ENCODE measurements around the gene CDKN1B. TPM values are rescaled to one million over a fixed set of nuclear protein-coding genes. Genes with fewer than 3 reads are reported as not detected.

CDKN1B gene
- total and polyA plus RNA-seq, 2 donors (not counting 3 experiments of a cell fraction or from before 2014, with no cell fraction given) = 12.7 to 40.8 TPM

GRCh38 chr12:12720672-12721161 lies 3.5 kb downstream of the CDKN1B start:
- intact Hi-C loops (cut with micrococcal nuclease) = loop anchor here (5.0 kb wide), 1 partner anchor 377 kb away; no protein-coding TSS in a partner anchor
- peak overlapping the region; percentile 98 for H3K27ac ChIP-seq (ENCODE audit: insufficient read depth, low read depth, low read length)
- no peak for TF ChIP-seq CTCF (IDR thresholded peaks at IDR 0.05; ENCODE audit: extremely low read depth in 1 of 2, insufficient read depth in 1 of 2, low read depth in 1 of 2, low read length in 2 of 2)
- no peak for TF ChIP-seq GATA2 (IDR thresholded peaks at IDR 0.05; ENCODE audit: insufficient read depth, insufficient read length, low read depth, low read length)
- TF ChIP-seq FOS (IDR thresholded peaks at IDR 0.05; ENCODE audit: borderline replicate concordance, insufficient read depth, low read length) = no peak
- DNase-seq (ENCODE audit: low read depth, low spot score) (peak; percentile 58), FAIRE-seq (no peak)
- no peaks in the 10 kb centered on the region for H3K27me3 ChIP-seq (ENCODE audit: control insufficient read depth in 2 of 2, insufficient read depth in 2 of 2, low read length in 2 of 2)
- H3K4me3 ChIP-seq (replicated peaks in 1 of 3; ENCODE audit: insufficient read depth in 1 of 3, low read depth in 1 of 3, low read length in 3 of 3) = peak overlapping the region; percentile 26 to 99 (median 95)
- CTCF ChIA-PET = interaction anchor here (11.0 kb wide), 1 partner anchor 15 kb away, joined by 159 read pairs; no protein-coding TSS in a partner anchor
- H2AFZ ChIP-seq (ENCODE audit: low read depth, low read length) = no peak overlapping the region
- H3K9ac ChIP-seq (replicated peaks; ENCODE audit: extremely low read depth, insufficient read depth, low read length) = peak overlapping the region; percentile 98
- peaks cover 38% of the 10 kb centered on the region for H3K4me1 ChIP-seq (ENCODE audit: control insufficient read depth, extremely low read depth, insufficient read depth, low read length)
- H3K9me3 ChIP-seq (replicated peaks; ENCODE audit: control insufficient read depth, insufficient read depth, low read length) = no peaks in the 10 kb centered on the region
- no peaks in the 10 kb centered on the region for H3K9me1 ChIP-seq (replicated peaks; ENCODE audit: control insufficient read depth, extremely low read depth, insufficient read depth, low read length)
- POLR2A ChIA-PET = no interaction called here
- dilution Hi-C loops (cut with MboI; ENCODE audit: extremely low pct_ligation_motif_present, low sequenced_read_pairs) = no loop called here
- H3K36me3 ChIP-seq (ENCODE audit: control insufficient read depth in 2 of 2, extremely low read depth in 1 of 2, insufficient read depth in 2 of 2, low read length in 2 of 2) = peaks cover 3 to 5% of the 10 kb centered on the region in 2 experiments
- peaks cover 72% of the 10 kb centered on the region for H3K79me2 ChIP-seq (ENCODE audit: control insufficient read depth, insufficient read depth, low read length)
- no peaks in the 10 kb centered on the region for H4K20me1 ChIP-seq (replicated peaks; ENCODE audit: control insufficient read depth, extremely low read depth, insufficient read depth, low read length)
- peak overlapping the region; percentile 95 for H3K4me2 ChIP-seq (ENCODE audit: insufficient read depth, low read length)
- no TSS peak for BruUV-seq (replicated peaks)

- BruUV-seq (replicated peaks) = no TSS peak
- no peak for DNase-seq (ENCODE audit: low read depth, low spot score)
These were observed 4.1 kb downstream of the CDKN1B start for GRCh38 chr12:12721176-12721751.

More at GRCh38 chr12:12721176-12721751, 4.1 kb downstream of the CDKN1B start:
- FAIRE-seq = no peak
- Histone ChIP-seq H3K9ac (replicated peaks; ENCODE audit: extremely low read depth, insufficient read depth, low read length) (peak overlapping the region; percentile 98), H3K4me2 (ENCODE audit: insufficient read depth, low read length) (peak overlapping the region; percentile 95), H3K4me3 (replicated peaks in 1 of 3; ENCODE audit: insufficient read depth in 1 of 3, low read depth in 1 of 3, low read length in 3 of 3) (peak overlapping the region in 2 of 3 experiments; percentile 5 to 95), H3K79me2 (ENCODE audit: control insufficient read depth, insufficient read depth, low read length) (peaks cover 76% of the 10 kb centered on the region), H3K27ac (ENCODE audit: insufficient read depth, low read depth, low read length) (peak overlapping the region; percentile 98), H4K20me1 (replicated peaks; ENCODE audit: control insufficient read depth, extremely low read depth, insufficient read depth, low read length) (no peaks in the 10 kb centered on the region), H2AFZ (ENCODE audit: low read depth, low read length) (no peak overlapping the region), H3K4me1 (ENCODE audit: control insufficient read depth, extremely low read depth, insufficient read depth, low read length) (peaks cover 33% of the 10 kb centered on the region), H3K9me3 (replicated peaks; ENCODE audit: control insufficient read depth, insufficient read depth, low read length) (no peaks in the 10 kb centered on the region), H3K36me3 (ENCODE audit: control insufficient read depth in 2 of 2, extremely low read depth in 1 of 2, insufficient read depth in 2 of 2, low read length in 2 of 2) (peaks cover 3 to 5% of the 10 kb centered on the region in 2 experiments), H3K9me1 (replicated peaks; ENCODE audit: control insufficient read depth, extremely low read depth, insufficient read depth, low read length) (no peaks in the 10 kb centered on the region), H3K27me3 (ENCODE audit: control insufficient read depth in 2 of 2, insufficient read depth in 2 of 2, low read length in 2 of 2) (no peaks in the 10 kb centered on the region)
- dilution Hi-C loops (cut with MboI; ENCODE audit: extremely low pct_ligation_motif_present, low sequenced_read_pairs) (no loop called here), intact Hi-C loops (cut with micrococcal nuclease) (loop anchor here (5.0 kb wide), 1 partner anchor 376 kb away; no protein-coding TSS in a partner anchor)
- TF ChIP-seq FOS (IDR thresholded peaks at IDR 0.05; ENCODE audit: borderline replicate concordance, insufficient read depth, low read length) (no peak), MAX (IDR thresholded peaks at IDR 0.05; ENCODE audit: insufficient read depth, insufficient read length) (no peak), JUN (IDR thresholded peaks at IDR 0.05; ENCODE audit: borderline replicate concordance, insufficient read depth, insufficient read length, low read depth) (no peak), GATA2 (IDR thresholded peaks at IDR 0.05; ENCODE audit: insufficient read depth, insufficient read length, low read depth, low read length) (no peak), EZH2 (IDR thresholded peaks at IDR 0.05; ENCODE audit: borderline replicate concordance, low read depth, low read length, severe bottlenecking) (no peak), POLR2AphosphoS5 (IDR thresholded peaks at IDR 0.05; ENCODE audit: insufficient read depth, low read depth, low read length) (no peak), CTCF (IDR thresholded peaks at IDR 0.05; ENCODE audit: extremely low read depth in 1 of 2, insufficient read depth in 1 of 2, low read depth in 1 of 2, low read length in 2 of 2) (no peak), MYC (IDR thresholded peaks at IDR 0.05; ENCODE audit: low read depth, low read length) (no peak), POLR2A (IDR thresholded peaks at IDR 0.05; ENCODE audit: low read depth, low read length) (no peak)
- ChIA-PET POLR2A (no interaction called here), CTCF (interaction anchor here (1.3 to 11.0 kb wide), 2 partner anchors 15 to 58 kb away, joined by 4 to 159 read pairs; no protein-coding TSS in a partner anchor)

Measured in endothelial cell of umbilical vein (primary cell).